ENCODE results near the gene ITPR1. TPM values are rescaled to one million over a fixed set of nuclear protein-coding genes. Genes with fewer than 3 reads are reported as not detected.
A peak's percentile ranks its signal among the peaks of the same experiment; 100 is the strongest.

ITPR1 gene
- total and polyA plus RNA-seq, 8 donors, result 34.8 to 57.3 (median 42.0) TPM

GRCh38 chr3:4744405-4745234, 251.5 kb downstream of the ITPR1 start:
- DNase-seq, result no peak
- peaks cover 15 to 57% of the 10 kb centered on the region in 2 donors for H3K4me1 ChIP-seq
- intact Hi-C loops (cut with DNase I), result no loop called here
- no peak for ATAC-seq
- peak overlapping the region in 1 of 2 donors; percentile 27 for H3K27ac ChIP-seq
- H3K27me3 ChIP-seq, result no peaks in the 10 kb centered on the region
- H3K9me3 ChIP-seq, result no peaks in the 10 kb centered on the region
- H3K4me3 ChIP-seq, result no peak overlapping the region
- TF ChIP-seq CTCF (IDR thresholded peaks at IDR 0.05), result no peak
- H3K36me3 ChIP-seq, result no peaks in the 10 kb centered on the region

- Histone ChIP-seq H3K27me3 (no peaks in the 10 kb centered on the region), H3K27ac (no peak overlapping the region), H3K9me3 (no peaks in the 10 kb centered on the region), H3K36me3 (no peaks in the 10 kb centered on the region), H3K4me1 (peaks cover 19 to 59% of the 10 kb centered on the region in 2 donors), H3K4me3 (no peak overlapping the region)
- intact Hi-C loops (cut with DNase I), result no loop called here
- no peak for TF ChIP-seq CTCF (IDR thresholded peaks at IDR 0.05)
- no peak for ATAC-seq
- no peak for DNase-seq
Observed at GRCh38 chr3:4745235-4745610, 252.1 kb downstream of the ITPR1 start.

- intact Hi-C loops (cut with DNase I), result no loop called here
- DNase-seq, result no peak
- H3K27ac ChIP-seq, result no peak overlapping the region
- H3K4me1 ChIP-seq, result peaks cover 27 to 59% of the 10 kb centered on the region in 2 donors
- no peaks in the 10 kb centered on the region for H3K9me3 ChIP-seq
- TF ChIP-seq CTCF (IDR thresholded peaks at IDR 0.05), result no peak
- H3K36me3 ChIP-seq, result no peaks in the 10 kb centered on the region
- no peaks in the 10 kb centered on the region for H3K27me3 ChIP-seq
- H3K4me3 ChIP-seq, result no peak overlapping the region
- no peak for ATAC-seq
Observed at GRCh38 chr3:4746241-4746958, 253.3 kb downstream of the ITPR1 start.

DNA sequence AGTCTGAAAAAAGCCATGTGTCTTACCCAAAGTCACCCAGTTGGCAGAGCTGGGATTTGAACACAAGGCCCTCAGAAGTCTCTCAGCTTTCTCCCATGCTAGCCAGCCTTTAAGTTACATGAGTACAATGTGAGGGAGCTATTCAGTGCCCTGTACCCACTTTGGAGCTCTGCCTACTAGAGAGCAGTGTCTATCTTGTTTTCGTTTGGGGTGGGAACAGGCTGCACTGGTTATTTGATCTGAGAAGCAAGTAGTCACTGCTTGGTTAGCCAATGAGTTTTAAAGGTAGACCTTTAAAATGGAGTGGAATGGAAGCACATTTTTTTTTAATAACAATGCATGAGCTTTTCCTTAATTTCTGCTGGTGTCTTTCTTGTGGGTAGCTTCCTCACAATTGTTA, 255.0 kb downstream of the ITPR1 start:
- Histone ChIP-seq H3K36me3 (no peaks in the 10 kb centered on the region), H3K9me3 (no peaks in the 10 kb centered on the region), H3K4me3 (no peak overlapping the region), H3K27ac (no peak overlapping the region), H3K27me3 (no peaks in the 10 kb centered on the region), H3K4me1 (peaks cover 17 to 54% of the 10 kb centered on the region in 2 donors)
- ATAC-seq, result no peak
- intact Hi-C loops (cut with DNase I), result no loop called here
- no peak for TF ChIP-seq CTCF (IDR thresholded peaks at IDR 0.05)
- no peak for DNase-seq

DNA sequence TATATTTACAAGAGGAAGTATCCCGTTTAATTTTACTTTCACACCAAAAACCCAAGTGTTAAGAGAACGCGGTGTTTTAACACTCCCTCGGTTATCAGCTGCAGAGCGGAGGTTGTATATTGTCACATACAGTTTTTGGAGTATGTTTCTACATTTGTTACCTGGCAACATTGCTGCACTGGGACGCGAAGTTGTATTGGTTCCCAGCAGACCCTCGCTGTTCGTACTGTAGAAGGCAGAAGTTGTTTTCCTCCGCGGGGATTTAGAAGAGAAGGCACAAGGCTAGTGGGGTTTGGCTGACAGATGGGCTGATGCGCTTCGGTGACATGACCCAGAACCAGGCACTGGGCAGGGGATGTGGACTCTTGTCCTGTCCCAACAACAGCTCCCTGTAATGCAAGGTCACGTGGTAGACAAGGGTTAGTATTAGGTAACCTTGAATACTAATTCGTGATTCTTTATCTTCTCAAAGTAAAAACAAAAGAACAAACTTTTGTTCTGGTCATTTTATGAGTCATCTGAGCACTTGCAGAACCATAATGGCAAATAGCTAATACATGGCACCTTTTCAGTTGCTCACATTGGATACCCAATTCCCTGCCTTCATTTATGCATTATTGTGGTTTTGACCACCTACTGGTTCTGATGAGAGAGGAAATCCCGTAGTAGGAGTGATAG, 255.7 kb downstream of the ITPR1 start:
- intact Hi-C loops (cut with DNase I), result no loop called here
- no peak for ATAC-seq
- no peak overlapping the region for H3K4me3 ChIP-seq
- H3K27ac ChIP-seq, result no peak overlapping the region
- H3K9me3 ChIP-seq, result no peaks in the 10 kb centered on the region
- no peaks in the 10 kb centered on the region for H3K27me3 ChIP-seq
- no peak for TF ChIP-seq CTCF (IDR thresholded peaks at IDR 0.05)
- H3K36me3 ChIP-seq, result no peaks in the 10 kb centered on the region
- no peak for DNase-seq
- peaks cover 17 to 51% of the 10 kb centered on the region in 2 donors for H3K4me1 ChIP-seq

Measured in left lung (tissue), 10 donors.